Heart left ventricle (tissue), 13 donors: Measurements from ENCODE around the gene GAPVD1.

Source experiments
- POLR2A ChIP-seq, 2 donors: fragments of 450-650 bp; IDR thresholded peaks; one replicate each; pipeline ENCODE4 v1.6.1; 2017; ENCODE audit warnings: antibody characterized with exemption in 2 of 2, mild to moderate bottlenecking in 2 of 2, moderate library complexity in 2 of 2
- TF ChIP-seq, protein P1 (sequence below), 12 donors: fragments of 200-600 bp; sonication (generic) in 4 of 12; IDR thresholded peaks; one replicate each; pipeline versions ENCODE4 v1.5.0 to v1.8.0; 2018 to 2022; ENCODE audit warnings: antibody characterized with exemption in 12 of 12, mild to moderate bottlenecking in 5 of 12
- donor health status: ischemic (EF 13 %, LVEDD 7.1; RV severe dilation, severe dysfunction).
- donor health status: DM: no; HTN: yes; CAD: no.
- donor health status: DM: no; HTN: no; CAD: no.
- donor health status: ischemic (EF 25% LVEDD 6.9; RV normal size, moderate dysfunction).
- donor health status: ischemic (EF 25% LVEDD 5.7; RV mildly dilated, moderate dysfunction).
- donor health status: ischemic (EF 35%, LVEDD 5.7; RV mildly dilated, moderate dysfunction).
- donor health status: nonischemic (EF 11% LVEDD 7.7; RV severe dilation, severe dysfunction).
- donor health status: DM: yes; HTN: yes; CAD: no.
- donor health status: PGD.
- donor health status: ischemic (EF 29% LVEDD 5.4; RV normal size, mild dysfunction).
- donor health status: nonischemic (EF 23%, LVEDD 6.1; RV moderate dilation, normal function).

DNA sequence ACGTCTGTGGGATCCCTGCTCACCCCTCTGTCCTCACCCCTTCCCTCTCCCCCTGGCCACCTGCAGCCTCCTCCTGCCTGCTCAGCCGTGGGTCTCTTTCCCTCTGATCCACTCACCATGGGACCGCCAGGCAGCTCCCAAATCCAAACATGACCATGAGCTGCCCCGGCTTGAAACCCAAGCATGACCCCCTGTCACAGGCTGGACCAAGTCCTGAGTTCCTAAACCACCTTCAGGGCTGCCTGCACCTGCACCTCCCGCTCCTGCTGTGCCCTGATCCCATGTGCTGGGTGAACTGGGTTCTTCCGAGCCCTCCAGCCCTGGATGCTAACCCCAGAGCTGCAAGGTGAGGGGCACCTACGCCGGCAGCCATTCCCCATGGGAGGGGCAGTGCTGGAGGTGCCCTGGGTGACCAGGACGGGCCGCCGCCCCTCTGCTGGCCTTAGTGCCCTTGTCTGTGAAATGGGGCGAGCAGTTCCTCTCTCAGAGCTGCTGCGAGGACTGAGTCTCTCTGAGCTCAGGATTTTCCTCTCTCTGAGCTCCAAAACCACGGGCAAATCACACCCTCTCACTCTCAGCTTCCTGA, 149.6 kb downstream of the GAPVD1 start:
- TF ChIP-seq, protein P1, sequence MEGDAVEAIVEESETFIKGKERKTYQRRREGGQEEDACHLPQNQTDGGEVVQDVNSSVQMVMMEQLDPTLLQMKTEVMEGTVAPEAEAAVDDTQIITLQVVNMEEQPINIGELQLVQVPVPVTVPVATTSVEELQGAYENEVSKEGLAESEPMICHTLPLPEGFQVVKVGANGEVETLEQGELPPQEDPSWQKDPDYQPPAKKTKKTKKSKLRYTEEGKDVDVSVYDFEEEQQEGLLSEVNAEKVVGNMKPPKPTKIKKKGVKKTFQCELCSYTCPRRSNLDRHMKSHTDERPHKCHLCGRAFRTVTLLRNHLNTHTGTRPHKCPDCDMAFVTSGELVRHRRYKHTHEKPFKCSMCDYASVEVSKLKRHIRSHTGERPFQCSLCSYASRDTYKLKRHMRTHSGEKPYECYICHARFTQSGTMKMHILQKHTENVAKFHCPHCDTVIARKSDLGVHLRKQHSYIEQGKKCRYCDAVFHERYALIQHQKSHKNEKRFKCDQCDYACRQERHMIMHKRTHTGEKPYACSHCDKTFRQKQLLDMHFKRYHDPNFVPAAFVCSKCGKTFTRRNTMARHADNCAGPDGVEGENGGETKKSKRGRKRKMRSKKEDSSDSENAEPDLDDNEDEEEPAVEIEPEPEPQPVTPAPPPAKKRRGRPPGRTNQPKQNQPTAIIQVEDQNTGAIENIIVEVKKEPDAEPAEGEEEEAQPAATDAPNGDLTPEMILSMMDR (IDR thresholded peaks at IDR 0.05): no peak
- no peak for TF ChIP-seq POLR2A (IDR thresholded peaks at IDR 0.05)
